HEK293 (cell line): Measurements from ENCODE around the gene TAF1B.
"Not testable (repeated sequence)": the region's sequence is repeated elsewhere in the genome, so short reads cannot be mapped to it uniquely, and the experiment has no call there.

ENCODE experiments used
- CTCF ChIA-PET: fragments of 350-600 bp; formaldehyde crosslinking; extraction: SDS; loops from one replicate; lab custom pipeline; 2021; ENCODE audit warnings: antibody characterized with exemption; lab: Yijun Ruan, JAX
- POLR2A ChIA-PET: fragments of 300-600 bp; formaldehyde crosslinking; extraction: SDS; loops from one replicate; lab custom pipeline; 2020; ENCODE audit warnings: antibody characterized with exemption, inconsistent platforms; lab: Yijun Ruan, JAX
- H3K27ac ChIP-seq: fragments of 200-500 bp; sonication (Bioruptor generic); 2 replicates; pipeline ENCODE4 v1.5.1; 2014; ENCODE audit warnings: low read depth, low read length, control low read depth, inconsistent platforms; ENCODE audit errors: extremely low read depth
- H3K36me3 ChIP-seq, 2 experiments: fragments of 200-500 bp in 1 of 2; sonication (Bioruptor generic) in 1 of 2; 1 replicate in 1 of 2; 2 replicates in 1 of 2; pipeline ENCODE4 v1.5.1; 2014 to 2017; ENCODE audit warnings: inconsistent platforms in 2 of 2, low read length in 2 of 2; ENCODE audit not compliant: control insufficient read depth in 2 of 2, insufficient read depth in 1 of 2
- H3K4me1 ChIP-seq: fragments of 200-500 bp; sonication (Bioruptor generic); 2 replicates; pipeline ENCODE4 v1.5.1; 2014; ENCODE audit warnings: mild to moderate bottlenecking, low read length, inconsistent platforms; ENCODE audit not compliant: control insufficient read depth, insufficient read depth
- H3K4me3 ChIP-seq: 2 replicates; pipeline ENCODE4 v1.5.1; 2011; ENCODE audit warnings: low read depth, mild to moderate bottlenecking, control low read depth, low read length, moderate library complexity
- H3K9me3 ChIP-seq: fragments of 200-500 bp; sonication (Bioruptor generic); 2 replicates; pipeline ENCODE4 v1.5.1; 2014; ENCODE audit warnings: low read depth, low read length, inconsistent platforms; ENCODE audit not compliant: control insufficient read depth, insufficient read depth
- GLI4 ChIP-seq: fragments of 450-650 bp; formaldehyde crosslinking; IDR thresholded peaks from 2 replicates; pipeline ENCODE4 v1.5.1; 2016; ENCODE audit warnings: missing biosample characterization, missing genetic modification characterization
- SALL2 ChIP-seq: fragments of 450-650 bp; formaldehyde crosslinking; IDR thresholded peaks from 2 replicates; pipeline ENCODE4 v1.5.0; 2017; ENCODE audit warnings: missing biosample characterization, mild to moderate bottlenecking, missing genetic modification characterization, borderline replicate concordance
- YY2 ChIP-seq: fragments of 450-650 bp; formaldehyde crosslinking; IDR thresholded peaks from 2 replicates; pipeline ENCODE4 v1.5.1; 2016; ENCODE audit warnings: missing biosample characterization, missing genetic modification characterization
- ZFP41 ChIP-seq: fragments of 450-650 bp; formaldehyde crosslinking; IDR thresholded peaks from 2 replicates; pipeline ENCODE4 v1.5.1; 2016; ENCODE audit warnings: missing biosample characterization, missing genetic modification characterization, borderline replicate concordance
- ZNF133 ChIP-seq: fragments of 450-650 bp; formaldehyde crosslinking; IDR thresholded peaks from 2 replicates; pipeline ENCODE4 v1.5.1; 2016; ENCODE audit warnings: missing biosample characterization, missing genetic modification characterization
- ZNF140 ChIP-seq: fragments of 450-650 bp; formaldehyde crosslinking; IDR thresholded peaks from 2 replicates; pipeline ENCODE4 v1.5.1; 2016; ENCODE audit warnings: missing biosample characterization, missing genetic modification characterization
- ZNF146 ChIP-seq: fragments of 450-650 bp; formaldehyde crosslinking; IDR thresholded peaks from 2 replicates; pipeline ENCODE4 v1.5.1; 2016; ENCODE audit warnings: missing biosample characterization, missing genetic modification characterization
- ZNF174 ChIP-seq: fragments of 450-650 bp; formaldehyde crosslinking; IDR thresholded peaks from 2 replicates; pipeline ENCODE4 v1.5.0; 2017; ENCODE audit warnings: missing biosample characterization, mild to moderate bottlenecking, missing genetic modification characterization
- ZNF2 ChIP-seq: fragments of 450-650 bp; formaldehyde crosslinking; IDR thresholded peaks from 2 replicates; pipeline ENCODE4 v1.5.1; 2016; ENCODE audit warnings: missing biosample characterization, missing genetic modification characterization
- ZNF223 ChIP-seq: fragments of 450-650 bp; formaldehyde crosslinking; IDR thresholded peaks from 2 replicates; pipeline ENCODE4 v1.5.1; 2016; ENCODE audit warnings: missing biosample characterization, missing genetic modification characterization
- ZNF37A ChIP-seq: fragments of 450-650 bp; IDR thresholded peaks from 2 replicates; pipeline ENCODE4 v1.5.1; 2018; ENCODE audit warnings: missing biosample characterization, missing genetic modification characterization
- ZNF416 ChIP-seq: fragments of 450-650 bp; formaldehyde crosslinking; IDR thresholded peaks from 2 replicates; pipeline ENCODE4 v1.5.1; 2016; ENCODE audit warnings: missing biosample characterization, missing genetic modification characterization
- ZNF585B ChIP-seq: fragments of 450-650 bp; formaldehyde crosslinking; IDR thresholded peaks from 2 replicates; pipeline ENCODE4 v1.5.1; 2016; ENCODE audit warnings: missing biosample characterization, missing genetic modification characterization
- ZNF670 ChIP-seq: fragments of 450-650 bp; formaldehyde crosslinking; IDR thresholded peaks from 2 replicates; pipeline ENCODE4 v1.5.1; 2016; ENCODE audit warnings: missing biosample characterization, missing genetic modification characterization, low read depth
- ZNF837 ChIP-seq: fragments of 450-650 bp; formaldehyde crosslinking; IDR thresholded peaks from 2 replicates; pipeline ENCODE4 v1.5.1; 2016; ENCODE audit warnings: missing biosample characterization, missing genetic modification characterization
- ZNF843 ChIP-seq: fragments of 450-650 bp; formaldehyde crosslinking; IDR thresholded peaks from 2 replicates; pipeline ENCODE4 v1.5.1; 2016; ENCODE audit warnings: missing biosample characterization, missing genetic modification characterization
- TF ChIP-seq, protein P1 (sequence below): fragments of 450-650 bp; formaldehyde crosslinking; IDR thresholded peaks from 2 replicates; pipeline ENCODE4 v1.5.1; 2016; ENCODE audit warnings: missing biosample characterization, missing genetic modification characterization
- TF ChIP-seq, protein P2 (sequence below): fragments of 450-650 bp; formaldehyde crosslinking; IDR thresholded peaks from 2 replicates; pipeline ENCODE4 v1.5.1; 2016; ENCODE audit warnings: missing biosample characterization, missing genetic modification characterization
- TF ChIP-seq, protein P3 (sequence below): fragments of 450-650 bp; formaldehyde crosslinking; IDR thresholded peaks from 2 replicates; pipeline ENCODE4 v1.5.1; 2016; ENCODE audit warnings: missing biosample characterization, missing genetic modification characterization, borderline replicate concordance
- TF ChIP-seq, protein P4 (sequence below): fragments of 450-650 bp; formaldehyde crosslinking; IDR thresholded peaks from 2 replicates; pipeline ENCODE4 v1.5.1; 2016; ENCODE audit warnings: missing biosample characterization, missing genetic modification characterization

Gene TAF1B

GRCh38 chr2:9857814-9858729 is 14.8 kb downstream of the TAF1B start (continued):
- TF ChIP-seq, protein P1, sequence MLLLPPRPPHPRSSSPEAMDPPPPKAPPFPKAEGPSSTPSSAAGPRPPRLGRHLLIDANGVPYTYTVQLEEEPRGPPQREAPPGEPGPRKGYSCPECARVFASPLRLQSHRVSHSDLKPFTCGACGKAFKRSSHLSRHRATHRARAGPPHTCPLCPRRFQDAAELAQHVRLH = no peak
- no peak for TF ChIP-seq ZNF223 (tag by site-specific recombination)
- TF ChIP-seq, all 188 proteins: peak for 0

DNA sequence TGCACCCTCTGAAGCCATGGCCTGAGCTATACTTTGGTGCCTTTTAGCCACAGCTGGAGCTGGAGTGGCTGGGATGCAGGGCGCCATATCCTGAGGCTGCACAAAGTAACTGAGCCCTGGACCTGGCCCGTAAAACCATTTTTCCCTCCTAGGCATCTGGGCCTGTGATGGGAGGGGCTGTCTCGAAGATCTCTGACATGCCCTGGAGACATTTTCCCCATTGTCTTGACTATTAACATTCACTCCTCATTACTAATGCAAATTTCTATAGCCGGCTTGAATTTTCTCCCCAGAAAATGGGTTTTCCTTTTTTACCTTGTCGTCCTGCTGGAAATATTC is 15.4 kb downstream of the TAF1B start:
- TF ChIP-seq YY2 (tag by site-specific recombination) (no peak), ZNF585B (peak; percentile 91)
- ChIA-PET POLR2A (interaction anchor here (1.0 kb wide), 1 partner anchor 16 kb away, joined by 3 read pairs; the partner anchor contains the start of gene TAF1B), CTCF (no interaction called here)
- Histone ChIP-seq H3K4me3 (no peak overlapping the region), H3K36me3 (peaks cover 30 to 71% of the 10 kb centered on the region in 2 experiments), H3K4me1 (no peaks in the 10 kb centered on the region), H3K27ac (no peak overlapping the region), H3K9me3 (no peaks in the 10 kb centered on the region)

DNA sequence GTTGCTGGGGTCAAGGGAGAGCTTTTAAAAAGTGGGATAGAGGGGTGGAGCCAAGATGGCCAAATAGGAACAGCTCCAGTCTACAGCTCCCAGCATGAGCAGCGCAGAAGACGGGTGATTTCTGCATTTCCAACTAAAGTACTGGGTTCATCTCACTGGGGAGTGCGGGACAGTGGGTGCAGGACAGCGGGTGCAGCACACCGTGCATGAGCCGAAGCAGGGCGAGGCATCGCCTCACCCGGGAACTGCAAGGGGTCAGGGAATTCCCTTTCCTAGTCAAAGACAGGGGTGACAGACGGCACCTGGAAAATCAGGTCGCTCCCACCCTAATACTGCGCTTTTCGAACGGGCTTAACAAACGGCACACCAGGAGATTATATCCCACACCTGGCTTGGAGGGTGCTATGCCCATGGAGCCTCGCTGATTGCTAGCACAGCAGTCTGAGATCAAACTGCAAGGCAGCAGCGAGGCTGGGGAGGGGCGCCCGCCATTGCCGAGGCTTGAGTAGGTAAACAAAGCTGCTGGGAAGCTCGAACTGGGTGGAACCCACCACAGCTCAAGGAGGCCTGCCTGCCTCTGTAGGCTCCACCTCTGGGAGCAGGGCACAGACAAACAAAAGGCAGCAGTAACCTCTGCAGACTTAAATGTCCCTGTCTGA is 17.8 kb downstream of the TAF1B start:
- H3K4me1 ChIP-seq, H3K27ac ChIP-seq, H3K9me3 ChIP-seq, POLR2A ChIA-PET, H3K4me3 ChIP-seq: not testable (repeated sequence)
- peaks cover 16 to 48% of the 10 kb centered on the region in 2 experiments for H3K36me3 ChIP-seq
- CTCF ChIA-PET = interaction anchor here (0.5 kb wide), 1 partner anchor 1180 kb away, joined by 3 read pairs; no protein-coding TSS in a partner anchor

DNA sequence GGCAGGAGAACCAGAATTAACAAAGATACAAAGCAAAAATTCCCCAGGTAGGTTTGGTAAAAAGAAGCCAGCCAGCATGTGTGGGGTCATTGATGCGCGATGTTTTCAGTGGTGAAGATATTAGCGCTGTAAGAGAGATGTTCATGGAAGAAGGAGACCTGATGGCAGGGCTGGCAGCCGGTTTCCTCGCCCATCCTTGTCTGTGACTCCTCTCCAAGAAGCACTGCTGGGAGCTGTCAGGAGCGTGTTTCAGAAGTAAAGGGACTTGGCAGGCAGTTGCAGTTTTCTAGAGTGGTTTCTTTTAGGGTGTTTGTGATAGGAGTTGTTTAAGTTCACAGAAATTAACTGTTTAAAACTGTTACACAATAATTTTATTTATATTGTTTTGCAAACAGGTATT is 24.6 kb downstream of the TAF1B start:
- Histone ChIP-seq H3K9me3 (no peaks in the 10 kb centered on the region), H3K4me3 (no peak overlapping the region), H3K27ac (no peak overlapping the region), H3K36me3 (peaks cover 25 to 37% of the 10 kb centered on the region in 2 experiments; a peak in 2 of 3 replicates), H3K4me1 (no peaks in the 10 kb centered on the region)
- CTCF ChIA-PET = interaction anchor here (1.8 kb wide), 1 partner anchor 53 kb away, joined by 7 read pairs; no protein-coding TSS in a partner anchor
- POLR2A ChIA-PET = interaction anchor here (0.9 to 1.5 kb wide), 2 partner anchors 24 to 25 kb away, joined by 3 to 7 read pairs; partner anchors contain the start of gene TAF1B
- TF ChIP-seq, protein P2, sequence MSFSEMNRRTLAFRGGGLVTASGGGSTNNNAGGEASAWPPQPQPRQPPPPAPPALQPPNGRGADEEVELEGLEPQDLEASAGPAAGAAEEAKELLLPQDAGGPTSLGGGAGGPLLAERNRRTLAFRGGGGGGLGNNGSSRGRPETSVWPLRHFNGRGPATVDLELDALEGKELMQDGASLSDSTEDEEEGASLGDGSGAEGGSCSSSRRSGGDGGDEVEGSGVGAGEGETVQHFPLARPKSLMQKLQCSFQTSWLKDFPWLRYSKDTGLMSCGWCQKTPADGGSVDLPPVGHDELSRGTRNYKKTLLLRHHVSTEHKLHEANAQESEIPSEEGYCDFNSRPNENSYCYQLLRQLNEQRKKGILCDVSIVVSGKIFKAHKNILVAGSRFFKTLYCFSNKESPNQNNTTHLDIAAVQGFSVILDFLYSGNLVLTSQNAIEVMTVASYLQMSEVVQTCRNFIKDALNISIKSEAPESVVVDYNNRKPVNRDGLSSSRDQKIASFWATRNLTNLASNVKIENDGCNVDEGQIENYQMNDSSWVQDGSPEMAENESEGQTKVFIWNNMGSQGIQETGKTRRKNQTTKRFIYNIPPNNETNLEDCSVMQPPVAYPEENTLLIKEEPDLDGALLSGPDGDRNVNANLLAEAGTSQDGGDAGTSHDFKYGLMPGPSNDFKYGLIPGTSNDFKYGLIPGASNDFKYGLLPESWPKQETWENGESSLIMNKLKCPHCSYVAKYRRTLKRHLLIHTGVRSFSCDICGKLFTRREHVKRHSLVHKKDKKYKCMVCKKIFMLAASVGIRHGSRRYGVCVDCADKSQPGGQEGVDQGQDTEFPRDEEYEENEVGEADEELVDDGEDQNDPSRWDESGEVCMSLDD (tag by site-specific recombination) = no peak
- TF ChIP-seq SALL2 (tag by site-specific recombination) (no peak), ZNF2 (tag by site-specific recombination) (no peak), ZNF843 (tag by site-specific recombination) (no peak), ZNF133 (tag by site-specific recombination) (no peak), ZNF837 (tag by site-specific recombination) (no peak), ZFP41 (no peak), ZNF174 (tag by site-specific recombination) (no peak), ZNF146 (no peak), ZNF37A (tag by site-specific recombination) (no peak), ZNF140 (tag by site-specific recombination) (no peak), ZNF670 (no peak), ZNF416 (tag by site-specific recombination) (no peak), GLI4 (tag by site-specific recombination) (no peak)
- TF ChIP-seq, protein P3, sequence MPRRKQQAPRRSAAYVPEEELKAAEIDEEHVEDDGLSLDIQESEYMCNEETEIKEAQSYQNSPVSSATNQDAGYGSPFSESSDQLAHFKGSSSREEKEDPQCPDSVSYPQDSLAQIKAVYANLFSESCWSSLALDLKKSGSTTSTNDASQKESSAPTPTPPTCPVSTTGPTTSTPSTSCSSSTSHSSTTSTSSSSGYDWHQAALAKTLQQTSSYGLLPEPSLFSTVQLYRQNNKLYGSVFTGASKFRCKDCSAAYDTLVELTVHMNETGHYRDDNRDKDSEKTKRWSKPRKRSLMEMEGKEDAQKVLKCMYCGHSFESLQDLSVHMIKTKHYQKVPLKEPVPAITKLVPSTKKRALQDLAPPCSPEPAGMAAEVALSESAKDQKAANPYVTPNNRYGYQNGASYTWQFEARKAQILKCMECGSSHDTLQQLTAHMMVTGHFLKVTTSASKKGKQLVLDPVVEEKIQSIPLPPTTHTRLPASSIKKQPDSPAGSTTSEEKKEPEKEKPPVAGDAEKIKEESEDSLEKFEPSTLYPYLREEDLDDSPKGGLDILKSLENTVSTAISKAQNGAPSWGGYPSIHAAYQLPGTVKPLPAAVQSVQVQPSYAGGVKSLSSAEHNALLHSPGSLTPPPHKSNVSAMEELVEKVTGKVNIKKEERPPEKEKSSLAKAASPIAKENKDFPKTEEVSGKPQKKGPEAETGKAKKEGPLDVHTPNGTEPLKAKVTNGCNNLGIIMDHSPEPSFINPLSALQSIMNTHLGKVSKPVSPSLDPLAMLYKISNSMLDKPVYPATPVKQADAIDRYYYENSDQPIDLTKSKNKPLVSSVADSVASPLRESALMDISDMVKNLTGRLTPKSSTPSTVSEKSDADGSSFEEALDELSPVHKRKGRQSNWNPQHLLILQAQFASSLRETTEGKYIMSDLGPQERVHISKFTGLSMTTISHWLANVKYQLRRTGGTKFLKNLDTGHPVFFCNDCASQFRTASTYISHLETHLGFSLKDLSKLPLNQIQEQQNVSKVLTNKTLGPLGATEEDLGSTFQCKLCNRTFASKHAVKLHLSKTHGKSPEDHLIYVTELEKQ = no peak
- TF ChIP-seq, protein P4, sequence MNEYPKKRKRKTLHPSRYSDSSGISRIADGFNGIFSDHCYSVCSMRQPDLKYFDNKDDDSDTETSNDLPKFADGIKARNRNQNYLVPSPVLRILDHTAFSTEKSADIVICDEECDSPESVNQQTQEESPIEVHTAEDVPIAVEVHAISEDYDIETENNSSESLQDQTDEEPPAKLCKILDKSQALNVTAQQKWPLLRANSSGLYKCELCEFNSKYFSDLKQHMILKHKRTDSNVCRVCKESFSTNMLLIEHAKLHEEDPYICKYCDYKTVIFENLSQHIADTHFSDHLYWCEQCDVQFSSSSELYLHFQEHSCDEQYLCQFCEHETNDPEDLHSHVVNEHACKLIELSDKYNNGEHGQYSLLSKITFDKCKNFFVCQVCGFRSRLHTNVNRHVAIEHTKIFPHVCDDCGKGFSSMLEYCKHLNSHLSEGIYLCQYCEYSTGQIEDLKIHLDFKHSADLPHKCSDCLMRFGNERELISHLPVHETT (tag by site-specific recombination) = no peak
